H1 (cell line): ENCODE results near the gene GSTT4. TPM values are rescaled to one million over a fixed set of nuclear protein-coding genes. Genes with fewer than 3 reads are reported as not detected.
"Not testable (repeated sequence)": the region's sequence is repeated elsewhere in the genome, so short reads cannot be mapped to it uniquely, and the experiment has no call there.

Source experiments
- CTCF ChIA-PET: fragments of 300-600 bp; sonication (Branson Sonifier 250); formaldehyde crosslinking; loops from one replicate; lab custom pipeline; 2021; ENCODE audit not compliant: partially characterized antibody; lab: Charles Lee
- POLR2A ChIA-PET: fragments of 300-600 bp; sonication (Branson Sonifier 250); formaldehyde crosslinking; loops from one replicate; lab custom pipeline; 2021; ENCODE audit warnings: inconsistent platforms; ENCODE audit not compliant: partially characterized antibody; lab: Charles Lee
- DNase-seq, 2 experiments: peaks; one replicate each; pipeline versions ENCODE4 v3.0.0 to v3.0.0-alpha.2; 2010 to 2022; ENCODE audit warnings: low spot score in 2 of 2, low read depth in 1 of 2, mixed read lengths in 1 of 2
- FAIRE-seq: peaks from 2 replicates; lab custom pipeline; 2011; peaks lifted over from hg19 to GRCh38; lab: Jason Lieb, UNC
- H2AFZ ChIP-seq: 2 replicates; pipeline ENCODE4 v1.8.1; 2012; ENCODE audit warnings: low read length, inconsistent platforms
- H2AK5ac ChIP-seq: 2 replicates; pipeline ENCODE4 v1.6.1; 2013; ENCODE audit warnings: low read depth, low read length
- H2BK120ac ChIP-seq: replicated peaks from 2 replicates; pipeline ENCODE3; 2013; ENCODE audit warnings: low read depth, low read length, inconsistent platforms
- H2BK12ac ChIP-seq: 2 replicates; pipeline ENCODE4 v1.6.1; 2013; ENCODE audit warnings: low read depth, low read length
- H2BK15ac ChIP-seq: 2 replicates; pipeline ENCODE4 v1.6.1; 2013; ENCODE audit warnings: low read length
- H2BK20ac ChIP-seq: 2 replicates; pipeline ENCODE4 v1.6.1; 2013; ENCODE audit warnings: low read length
- H2BK5ac ChIP-seq: 2 replicates; pipeline ENCODE4 v1.6.1; 2013; ENCODE audit warnings: low read depth, low read length
- H3K14ac ChIP-seq: 2 replicates; pipeline ENCODE4 v1.6.1; 2013; ENCODE audit warnings: inconsistent platforms; ENCODE audit not compliant: insufficient read length
- H3K18ac ChIP-seq: 2 replicates; pipeline ENCODE4 v1.6.1; 2013; ENCODE audit warnings: low read length; ENCODE audit errors: extremely low read depth
- H3K23ac ChIP-seq: 2 replicates; pipeline ENCODE4 v1.6.1; 2013; ENCODE audit warnings: inconsistent platforms; ENCODE audit not compliant: insufficient read length
- H3K23me2 ChIP-seq: 2 replicates; pipeline ENCODE4 v1.6.1; 2013; ENCODE audit warnings: low read depth, low read length
- H3K27ac ChIP-seq: 2 replicates; pipeline ENCODE4 v1.6.1; 2011; ENCODE audit warnings: low read depth, low read length, inconsistent platforms
- H3K27me3 ChIP-seq, 4 experiments: replicated peaks in 1 of 4; 1 replicate in 1 of 4; 2 replicates in 3 of 4; pipeline versions ENCODE4 v1.6.1 to v1.8.1; 2011 to 2013; ENCODE audit warnings: low read length in 3 of 4, mild to moderate bottlenecking in 3 of 4, inconsistent platforms in 2 of 4, mixed read lengths in 2 of 4, moderate library complexity in 1 of 4; ENCODE audit not compliant: control insufficient read depth in 3 of 4, insufficient read depth in 3 of 4; ENCODE audit errors: extremely low read depth in 1 of 4
- H3K36me3 ChIP-seq, 4 experiments: 2 replicates each; pipeline versions ENCODE4 v1.6.1 to v1.8.1; 2011 to 2013; ENCODE audit warnings: mild to moderate bottlenecking in 4 of 4, low read length in 3 of 4, moderate library complexity in 2 of 4, control low read depth in 1 of 4, inconsistent platforms in 1 of 4; ENCODE audit not compliant: insufficient read depth in 4 of 4, control insufficient read depth in 2 of 4
- H3K4ac ChIP-seq: replicated peaks from 2 replicates; pipeline ENCODE3; 2013; ENCODE audit warnings: low read length, low read depth, mixed read lengths, inconsistent platforms; ENCODE audit not compliant: insufficient read length
- H3K4me1 ChIP-seq, 4 experiments: replicated peaks in 1 of 4; 1 replicate in 1 of 4; 2 replicates in 3 of 4; pipeline versions ENCODE4 v1.6.1 to v1.8.1; 2011 to 2013; ENCODE audit warnings: low read length in 3 of 4, inconsistent platforms in 2 of 4, mixed read lengths in 1 of 4; ENCODE audit not compliant: insufficient read depth in 4 of 4, control insufficient read depth in 3 of 4
- H3K4me2 ChIP-seq, 2 experiments: 2 replicates each; pipeline versions ENCODE4 v1.6.1 to v1.8.1; 2011 to 2013; ENCODE audit warnings: low read depth in 2 of 2, low read length in 2 of 2, control low read depth in 1 of 2, inconsistent platforms in 1 of 2, mild to moderate bottlenecking in 1 of 2; ENCODE audit not compliant: insufficient read depth in 1 of 2
- H3K4me3 ChIP-seq, 4 experiments: fragments of 200-600, 300-600 bp in 1 of 4; sonication (generic), shearing (Covaris generic), sonication (Bioruptor Twin) in 1 of 4; 2 replicates each; pipeline versions ENCODE4 v1.5.1 to v1.8.1; 2011 to 2016; ENCODE audit warnings: low read length in 4 of 4, low read depth in 3 of 4, control low read depth in 2 of 4, inconsistent platforms in 2 of 4, mild to moderate bottlenecking in 2 of 4, mixed read lengths in 1 of 4, moderate library complexity in 1 of 4; ENCODE audit not compliant: insufficient read depth in 2 of 4; ENCODE audit errors: extremely low read depth in 1 of 4
- H3K56ac ChIP-seq: replicated peaks from 2 replicates; pipeline ENCODE3; 2013; ENCODE audit warnings: low read depth, mild to moderate bottlenecking, mixed read lengths, low read length, inconsistent platforms; ENCODE audit not compliant: insufficient read length
- H3K79me1 ChIP-seq: 2 replicates; pipeline ENCODE4 v1.6.1; 2013; ENCODE audit warnings: low read depth, low read length, control low read depth
- H3K79me2 ChIP-seq, 2 experiments: 2 replicates each; pipeline versions ENCODE4 v1.6.1 to v1.8.1; 2012 to 2013; ENCODE audit warnings: low read length in 2 of 2, mild to moderate bottlenecking in 2 of 2, inconsistent platforms in 1 of 2; ENCODE audit not compliant: insufficient read depth in 2 of 2, control insufficient read depth in 1 of 2
- H3K9ac ChIP-seq, 4 experiments: replicated peaks in 1 of 4; 1 replicate in 1 of 4; 2 replicates in 3 of 4; pipeline versions ENCODE4 v1.6.1 to v1.8.1; 2011 to 2013; ENCODE audit warnings: low read depth in 3 of 4, low read length in 3 of 4, control low read depth in 2 of 4, mild to moderate bottlenecking in 2 of 4, moderate library complexity in 2 of 4, inconsistent platforms in 1 of 4; ENCODE audit errors: extremely low read depth in 1 of 4
- H3K9me3 ChIP-seq, 2 experiments: 2 replicates each; pipeline versions ENCODE4 v1.6.1 to v1.8.1; 2012 to 2013; ENCODE audit warnings: mild to moderate bottlenecking in 2 of 2, moderate library complexity in 2 of 2, control low read depth in 1 of 2, inconsistent platforms in 1 of 2, low read depth in 1 of 2, low read length in 1 of 2, mixed read lengths in 1 of 2; ENCODE audit not compliant: insufficient read depth in 2 of 2
- H4K20me1 ChIP-seq, 2 experiments: replicated peaks in 1 of 2; 2 replicates each; pipeline versions ENCODE3 to v1.8.1; 2011 to 2013; ENCODE audit warnings: inconsistent platforms in 2 of 2, low read length in 2 of 2, mild to moderate bottlenecking in 1 of 2; ENCODE audit not compliant: insufficient read depth in 2 of 2, control insufficient read depth in 1 of 2
- H4K5ac ChIP-seq: 2 replicates; pipeline ENCODE4 v1.6.1; 2013; ENCODE audit warnings: low read length, low read depth, mixed read lengths, inconsistent platforms; ENCODE audit not compliant: insufficient read length
- H4K8ac ChIP-seq: 2 replicates; pipeline ENCODE4 v1.8.0; 2013; ENCODE audit warnings: mild to moderate bottlenecking, moderate library complexity, low read length, inconsistent platforms; ENCODE audit not compliant: insufficient read depth; ENCODE audit errors: extremely low read depth
- H4K91ac ChIP-seq: replicated peaks from 2 replicates; pipeline ENCODE3; 2013; ENCODE audit warnings: low read length, mixed read lengths, inconsistent platforms; ENCODE audit not compliant: insufficient read length
- YY1 ChIP-seq: IDR thresholded peaks from 2 replicates; pipeline ENCODE4 v1.6.1; 2011; ENCODE audit warnings: low read depth, mild to moderate bottlenecking, low read length
- WGBS, 2 experiments: shearing (Covaris generic) in 1 of 2; methylation state at CpG; one replicate each; pipeline versions ENCODE4 v1.1.6 to v1.1.7; 2013 to 2015; ENCODE audit warnings: low lambda C conversion rate in 2 of 2, mixed read lengths in 2 of 2, inconsistent platforms in 1 of 2, low coverage in 1 of 2, missing lambda C conversion rate in 1 of 2; ENCODE audit not compliant: insufficient replicate concordance in 2 of 2, insufficient coverage in 1 of 2, insufficient read length in 1 of 2; ENCODE audit errors: extremely low coverage in 1 of 2, missing lambda C conversion rate in 1 of 2; 5-methylcytosine and 5-hydroxymethylcytosine counted together
- polyA plus RNA-seq, 7 experiments: library from polyadenylated mRNA; depleted of rRNA in 3 of 7; stranded (reverse) in 5 of 7; unstranded in 2 of 7; fragments of >200 nt in 5 of 7; fragments of 200-250 nt in 2 of 7; gene quantifications; 1 replicate in 5 of 7; 2 replicates in 1 of 7; 4 replicates in 1 of 7; pipeline versions ENCODE4 v1.2.1 to v1.2.3, GENCODE V29; 2011 to 2013; ENCODE audit warnings: missing spikeins in 2 of 7, mixed read lengths in 2 of 7
- total RNA-seq: library from RNA; stranded (reverse); fragmentation: NEBNext Ultra II Directional; extraction: Animal tissue kit (Norgen Biotek cat#: 25700); gene quantifications from 2 replicates; pipeline ENCODE4 v1.2.1, GENCODE V29; 2021

Gene GSTT4
- total and polyA plus RNA-seq, 2 of the 8 experiments (the other 6 are each of a cell fraction or from before 2014, with no cell fraction given): 0.14 TPM; not detected in 1

DNA sequence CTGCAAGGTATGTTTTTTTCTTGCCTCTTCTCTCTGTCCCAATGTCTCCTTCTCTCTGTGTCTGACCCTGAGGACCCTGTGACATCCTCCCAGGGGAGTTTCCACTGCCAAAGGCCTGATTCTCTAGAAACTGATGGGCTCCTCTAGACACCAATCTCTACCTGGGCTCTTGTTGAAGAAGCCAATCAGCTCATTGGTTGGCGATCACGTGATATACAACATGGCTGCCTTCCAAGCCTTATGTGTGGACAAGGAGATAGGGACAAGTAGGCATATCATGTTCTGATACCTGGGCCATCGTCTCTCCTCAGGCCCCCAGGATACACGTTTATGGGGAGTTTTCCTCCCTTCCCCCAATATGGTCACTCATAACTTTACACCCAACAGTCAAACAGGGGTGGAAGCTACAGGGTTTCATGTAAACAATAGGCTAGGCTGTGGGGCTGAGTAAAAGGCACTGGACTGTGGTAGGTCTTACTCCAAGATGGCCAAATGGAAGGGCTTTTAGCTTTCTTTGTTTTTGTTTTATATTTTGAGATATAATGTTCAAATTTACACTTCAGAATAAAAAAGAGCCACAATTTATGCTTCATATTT is 11.6 kb downstream of the GSTT4 start:
- H3K56ac ChIP-seq, H3K79me2 ChIP-seq, H2BK12ac ChIP-seq, H3K14ac ChIP-seq, H2BK20ac ChIP-seq, H3K4me3 ChIP-seq, H3K27ac ChIP-seq, H2BK5ac ChIP-seq, H3K4ac ChIP-seq, H4K20me1 ChIP-seq, H3K4me2 ChIP-seq, H4K8ac ChIP-seq, POLR2A ChIA-PET, H4K5ac ChIP-seq, H3K79me1 ChIP-seq, H3K27me3 ChIP-seq, H3K9me3 ChIP-seq, H2BK15ac ChIP-seq, H3K36me3 ChIP-seq, H2AK5ac ChIP-seq, FAIRE-seq, H3K23me2 ChIP-seq, H2BK120ac ChIP-seq, H4K91ac ChIP-seq, H3K18ac ChIP-seq, H3K23ac ChIP-seq, H3K9ac ChIP-seq, H3K4me1 ChIP-seq: not testable (repeated sequence)
- peak overlapping the region; percentile 81 for H2AFZ ChIP-seq
- peak in 1 of 2 experiments; percentile 40 for DNase-seq
- CTCF ChIA-PET: interaction anchor here (1.2 kb wide), 1 partner anchor 140 kb away, joined by 3 read pairs; no protein-coding TSS in a partner anchor
- 80% methylated on average over 4 of the region's 4 CpGs; no CpG with 5 or more reads in 1 of the 2 experiments for WGBS, 2 experiments
- 0 out of 2 replicates have a peak, but pooled peaks have one; percentile 43 for TF ChIP-seq YY1

GRCh38 chr22:23993080-23993479 is 12.2 kb downstream of the GSTT4 start:
- H3K18ac ChIP-seq, H3K23ac ChIP-seq, H3K9ac ChIP-seq, H2AFZ ChIP-seq, H3K79me1 ChIP-seq, H2BK12ac ChIP-seq, H4K20me1 ChIP-seq, H4K8ac ChIP-seq, H3K27me3 ChIP-seq, H2BK15ac ChIP-seq, H2BK120ac ChIP-seq, FAIRE-seq, H3K79me2 ChIP-seq, H3K36me3 ChIP-seq, H3K9me3 ChIP-seq, H3K4me1 ChIP-seq, H3K27ac ChIP-seq, H3K4ac ChIP-seq, H3K4me3 ChIP-seq, H4K91ac ChIP-seq, POLR2A ChIA-PET, DNase-seq, H3K56ac ChIP-seq, H2BK20ac ChIP-seq, H3K23me2 ChIP-seq, H4K5ac ChIP-seq, H3K4me2 ChIP-seq, H3K14ac ChIP-seq, H2AK5ac ChIP-seq, H2BK5ac ChIP-seq: not testable (repeated sequence)
- WGBS, 2 experiments: 70% methylated on average over 2 of the region's 2 CpGs; no CpG with 5 or more reads in 1 of the 2 experiments
- CTCF ChIA-PET: interaction anchor here (1.2 kb wide), 1 partner anchor 141 kb away, joined by 3 read pairs; no protein-coding TSS in a partner anchor
